Islet of Langerhans (tissue), 1 donor: ENCODE measurements around the gene ABCD1.
"Not testable (repeated sequence)": the region's sequence is repeated elsewhere in the genome, so short reads cannot be mapped to it uniquely, and the experiment has no call there.

ENCODE experiments used
- FAIRE-seq: peaks from one replicate; lab custom pipeline; 2011; peaks lifted over from hg19 to GRCh38; lab: Jason Lieb, UNC

Gene ABCD1

GRCh38 chrX:153736071-153736820 is 11.6 kb downstream of the ABCD1 start:
- no peak for FAIRE-seq

- no peak for FAIRE-seq
Measured at GRCh38 chrX:153736871-153737441, 12.3 kb downstream of the ABCD1 start.

GRCh38 chrX:153738056-153738605 is 13.5 kb downstream of the ABCD1 start:
- no peak for FAIRE-seq

GRCh38 chrX:153739754-153740486 is 15.3 kb downstream of the ABCD1 start:
- FAIRE-seq, result no peak

- FAIRE-seq, result no peak
Measured at GRCh38 chrX:153740631-153741222, 16.1 kb downstream of the ABCD1 start.

GRCh38 chrX:153741446-153741845 is 16.8 kb downstream of the ABCD1 start:
- no peak for FAIRE-seq

GRCh38 chrX:153742111-153742510 is 17.5 kb downstream of the ABCD1 start:
- not testable (repeated sequence) for FAIRE-seq

GRCh38 chrX:153742796-153743467 is 18.3 kb downstream of the ABCD1 start:
- FAIRE-seq, result not testable (repeated sequence)

GRCh38 chrX:153743468-153744209 is 19.0 kb downstream of the ABCD1 start:
- FAIRE-seq, result not testable (repeated sequence)

GRCh38 chrX:153744210-153745066 is 19.8 kb downstream of the ABCD1 start:
- no peak for FAIRE-seq

GRCh38 chrX:153745067-153745433 is 20.4 kb downstream of the ABCD1 start:
- FAIRE-seq, result not testable (repeated sequence)

- no peak for FAIRE-seq
Measured at GRCh38 chrX:153746359-153746758, 21.7 kb downstream of the ABCD1 start.

GRCh38 chrX:153746991-153747390 is 22.3 kb downstream of the ABCD1 start:
- FAIRE-seq, result not testable (repeated sequence)

GRCh38 chrX:153749017-153749416 is 24.4 kb downstream of the ABCD1 start:
- FAIRE-seq, result not testable (repeated sequence)

GRCh38 chrX:153750127-153750774 is 25.6 kb downstream of the ABCD1 start:
- no peak for FAIRE-seq

GRCh38 chrX:153755136-153755535 is 30.5 kb downstream of the ABCD1 start:
- FAIRE-seq, result no peak

- FAIRE-seq, result no peak
Measured at GRCh38 chrX:153761863-153762262, 37.2 kb downstream of the ABCD1 start.

- no peak for FAIRE-seq
Measured at GRCh38 chrX:153762626-153763173, 38.0 kb downstream of the ABCD1 start.

- no peak for FAIRE-seq
Measured at GRCh38 chrX:153763298-153763932, 38.8 kb downstream of the ABCD1 start.
